Panc1 (cell line): ENCODE data around the gene SLC9A4. TPM values are rescaled to one million over a fixed set of nuclear protein-coding genes. Genes with fewer than 3 reads are reported as not detected.

Source experiments
- ATAC-seq: fragments of 200-7000 bp; cut with Tn5 transposase; 2 replicates; pipeline ENCODE4 v1.9.1; 2020; ENCODE audit warnings: mild to moderate bottlenecking, moderate library complexity
- BruUV-seq: library from RNA; stranded (reverse); fragments of 400-500 nt; replicated peaks from 2 replicates; lab custom pipeline; 2021; lab: Mats Ljungman, UMichigan
- CTCF ChIA-PET: fragments of 300-600 bp; sonication (Branson Sonifier 250); formaldehyde crosslinking; loops from one replicate; lab custom pipeline; 2022; ENCODE audit warnings: antibody characterized with exemption; lab: Charles Lee
- POLR2A ChIA-PET: fragments of 300-600 bp; sonication (Branson Sonifier 250); formaldehyde crosslinking; loops from one replicate; lab custom pipeline; 2022; ENCODE audit warnings: antibody characterized with exemption; lab: Charles Lee
- DNase-seq: peaks from one replicate; pipeline ENCODE4 v3.0.0-alpha.2; 2010; ENCODE audit warnings: low read depth, low spot score
- H3K27ac ChIP-seq: 2 replicates; pipeline ENCODE4 v1.5.1; 2011; ENCODE audit warnings: mild to moderate bottlenecking, low read length, inconsistent platforms
- H3K27me3 ChIP-seq: fragments of 200-500 bp; sonication (Bioruptor generic); 2 replicates; pipeline ENCODE4 v1.6.0; 2014; ENCODE audit warnings: low read length, inconsistent platforms; ENCODE audit not compliant: control insufficient read depth, insufficient read depth
- H3K36me3 ChIP-seq: fragments of 200-500 bp; sonication (Bioruptor generic); 2 replicates; pipeline ENCODE4 v1.5.1; 2014; ENCODE audit warnings: inconsistent platforms, mild to moderate bottlenecking, low read length, moderate library complexity; ENCODE audit not compliant: control insufficient read depth, insufficient read depth
- H3K4me1 ChIP-seq: 2 replicates; pipeline ENCODE4 v1.5.1; 2011; ENCODE audit warnings: inconsistent platforms, mild to moderate bottlenecking, low read length, moderate library complexity; ENCODE audit not compliant: control insufficient read depth, insufficient read depth
- H3K4me3 ChIP-seq, 2 experiments: 2 replicates each; pipeline ENCODE4 v1.5.1; 2011 to 2012; ENCODE audit warnings: low read depth in 2 of 2, low read length in 2 of 2, mild to moderate bottlenecking in 2 of 2, inconsistent platforms in 1 of 2, moderate library complexity in 1 of 2
- H3K9me3 ChIP-seq: fragments of 200-500 bp; sonication (Bioruptor generic); 2 replicates; pipeline ENCODE4 v1.5.1; 2014; ENCODE audit warnings: low read depth, mild to moderate bottlenecking, inconsistent platforms, low read length, moderate library complexity; ENCODE audit not compliant: control insufficient read depth, insufficient read depth
- POLR2AphosphoS5 ChIP-seq: IDR thresholded peaks from 2 replicates; pipeline ENCODE4 v1.6.1; 2012; ENCODE audit warnings: mild to moderate bottlenecking, low read depth, low read length, moderate library complexity
- SIN3A ChIP-seq: IDR thresholded peaks from 2 replicates; pipeline ENCODE4 v1.6.1; 2012; ENCODE audit warnings: low read depth, mild to moderate bottlenecking, low read length, moderate library complexity, borderline replicate concordance; ENCODE audit not compliant: insufficient read depth
- TCF7L2 ChIP-seq: IDR thresholded peaks from 2 replicates; pipeline ENCODE4 v1.6.1; 2011; ENCODE audit warnings: mild to moderate bottlenecking, low read depth, low read length, inconsistent platforms
- in situ Hi-C: cut with HindIII; loops from 2 replicates; pipeline ENCODE4 v1.10.0; 2016; ENCODE audit warnings: low sequenced_read_pairs, low pct_unique_long_range_greater_than_20kb
- intact Hi-C: fragments of 100-400 bp; cut with micrococcal nuclease; formaldehyde crosslinking; loops from one replicate; pipeline ENCODE4 v1.10.0; 2022; ENCODE audit not compliant: unreplicated experiment
- total RNA-seq: library from RNA; stranded (reverse); gene quantifications from one replicate; pipeline ENCODE4 v1.2.1, GENCODE V29; 2021; ENCODE audit not compliant: unreplicated experiment
- TF ChIP-seq, protein P1 (sequence below): fragments of 450-650 bp; IDR thresholded peaks from 2 replicates; pipeline ENCODE4 v1.5.1; 2017; ENCODE audit warnings: mild to moderate bottlenecking
- TF ChIP-seq, protein P2 (sequence below), 2 experiments: IDR thresholded peaks; 2 replicates each; pipeline ENCODE4 v1.6.1; 2011 to 2012; ENCODE audit warnings: low read depth in 2 of 2, control low read depth in 1 of 2, low read length in 1 of 2, mild to moderate bottlenecking in 1 of 2, moderate library complexity in 1 of 2; ENCODE audit not compliant: insufficient read depth in 1 of 2

SLC9A4 gene
- total RNA-seq, 1 experiment from 2014 or later, result not detected

DNA sequence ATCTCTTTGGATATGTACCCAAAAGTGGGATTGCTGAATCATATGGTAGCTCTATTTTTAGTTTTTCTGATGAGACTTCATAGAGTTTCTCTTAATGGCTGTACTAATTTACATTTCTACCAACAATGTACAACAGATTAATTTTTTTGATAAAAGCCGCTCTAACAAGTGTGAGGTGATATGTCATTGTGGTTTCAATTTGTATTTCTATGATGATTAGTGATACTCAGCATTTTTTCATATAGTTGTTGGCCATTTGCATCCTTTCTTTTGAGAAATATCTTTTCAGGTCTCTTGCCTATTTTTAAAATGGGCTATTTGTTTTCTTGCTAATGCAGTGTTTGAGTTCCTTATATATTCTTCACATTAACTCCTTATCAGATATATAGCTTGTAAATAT, 45.8 kb upstream of the SLC9A4 start:
- ChIA-PET CTCF (no interaction called here), POLR2A (no interaction called here)
- no peak for DNase-seq
- Histone ChIP-seq H3K9me3 (no peaks in the 10 kb centered on the region), H3K27ac (no peak overlapping the region), H3K36me3 (no peaks in the 10 kb centered on the region), H3K27me3 (peaks cover 6% of the 10 kb centered on the region), H3K4me3 (no peak overlapping the region), H3K4me1 (no peaks in the 10 kb centered on the region)
- in situ Hi-C loops (no loop called here), intact Hi-C loops (no loop called here)
- TF ChIP-seq TCF7L2 (no peak), SIN3A (no peak), POLR2AphosphoS5 (no peak)
- TF ChIP-seq, protein P1, sequence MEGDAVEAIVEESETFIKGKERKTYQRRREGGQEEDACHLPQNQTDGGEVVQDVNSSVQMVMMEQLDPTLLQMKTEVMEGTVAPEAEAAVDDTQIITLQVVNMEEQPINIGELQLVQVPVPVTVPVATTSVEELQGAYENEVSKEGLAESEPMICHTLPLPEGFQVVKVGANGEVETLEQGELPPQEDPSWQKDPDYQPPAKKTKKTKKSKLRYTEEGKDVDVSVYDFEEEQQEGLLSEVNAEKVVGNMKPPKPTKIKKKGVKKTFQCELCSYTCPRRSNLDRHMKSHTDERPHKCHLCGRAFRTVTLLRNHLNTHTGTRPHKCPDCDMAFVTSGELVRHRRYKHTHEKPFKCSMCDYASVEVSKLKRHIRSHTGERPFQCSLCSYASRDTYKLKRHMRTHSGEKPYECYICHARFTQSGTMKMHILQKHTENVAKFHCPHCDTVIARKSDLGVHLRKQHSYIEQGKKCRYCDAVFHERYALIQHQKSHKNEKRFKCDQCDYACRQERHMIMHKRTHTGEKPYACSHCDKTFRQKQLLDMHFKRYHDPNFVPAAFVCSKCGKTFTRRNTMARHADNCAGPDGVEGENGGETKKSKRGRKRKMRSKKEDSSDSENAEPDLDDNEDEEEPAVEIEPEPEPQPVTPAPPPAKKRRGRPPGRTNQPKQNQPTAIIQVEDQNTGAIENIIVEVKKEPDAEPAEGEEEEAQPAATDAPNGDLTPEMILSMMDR, result no peak
- TF ChIP-seq, protein P2, sequence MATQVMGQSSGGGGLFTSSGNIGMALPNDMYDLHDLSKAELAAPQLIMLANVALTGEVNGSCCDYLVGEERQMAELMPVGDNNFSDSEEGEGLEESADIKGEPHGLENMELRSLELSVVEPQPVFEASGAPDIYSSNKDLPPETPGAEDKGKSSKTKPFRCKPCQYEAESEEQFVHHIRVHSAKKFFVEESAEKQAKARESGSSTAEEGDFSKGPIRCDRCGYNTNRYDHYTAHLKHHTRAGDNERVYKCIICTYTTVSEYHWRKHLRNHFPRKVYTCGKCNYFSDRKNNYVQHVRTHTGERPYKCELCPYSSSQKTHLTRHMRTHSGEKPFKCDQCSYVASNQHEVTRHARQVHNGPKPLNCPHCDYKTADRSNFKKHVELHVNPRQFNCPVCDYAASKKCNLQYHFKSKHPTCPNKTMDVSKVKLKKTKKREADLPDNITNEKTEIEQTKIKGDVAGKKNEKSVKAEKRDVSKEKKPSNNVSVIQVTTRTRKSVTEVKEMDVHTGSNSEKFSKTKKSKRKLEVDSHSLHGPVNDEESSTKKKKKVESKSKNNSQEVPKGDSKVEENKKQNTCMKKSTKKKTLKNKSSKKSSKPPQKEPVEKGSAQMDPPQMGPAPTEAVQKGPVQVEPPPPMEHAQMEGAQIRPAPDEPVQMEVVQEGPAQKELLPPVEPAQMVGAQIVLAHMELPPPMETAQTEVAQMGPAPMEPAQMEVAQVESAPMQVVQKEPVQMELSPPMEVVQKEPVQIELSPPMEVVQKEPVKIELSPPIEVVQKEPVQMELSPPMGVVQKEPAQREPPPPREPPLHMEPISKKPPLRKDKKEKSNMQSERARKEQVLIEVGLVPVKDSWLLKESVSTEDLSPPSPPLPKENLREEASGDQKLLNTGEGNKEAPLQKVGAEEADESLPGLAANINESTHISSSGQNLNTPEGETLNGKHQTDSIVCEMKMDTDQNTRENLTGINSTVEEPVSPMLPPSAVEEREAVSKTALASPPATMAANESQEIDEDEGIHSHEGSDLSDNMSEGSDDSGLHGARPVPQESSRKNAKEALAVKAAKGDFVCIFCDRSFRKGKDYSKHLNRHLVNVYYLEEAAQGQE (IDR thresholded peaks at IDR 0.05; ENCODE audit: insufficient read depth in 1 of 2, low read depth in 2 of 2, low read length in 1 of 2), result no peak
- ATAC-seq, result no peak
- BruUV-seq, result no TSS peak

DNA sequence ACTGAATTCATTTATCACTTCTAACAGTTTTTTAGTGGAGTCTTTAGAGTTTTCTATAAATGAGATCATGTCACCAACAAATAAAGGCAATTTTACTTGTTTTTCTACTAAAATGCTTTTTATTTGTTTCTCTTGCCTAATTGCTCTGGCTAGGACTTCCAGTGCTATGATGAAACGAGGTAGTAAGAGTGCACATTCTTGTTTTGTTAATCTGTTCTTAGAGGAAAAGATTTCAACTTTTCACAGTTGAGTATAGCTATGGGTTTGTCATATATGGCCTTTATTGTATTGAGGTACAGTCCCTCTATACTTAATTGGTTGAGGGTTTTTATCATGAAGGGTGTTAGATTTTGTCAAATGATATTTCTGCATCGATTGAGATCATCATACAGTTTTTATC, 44.5 kb upstream of the SLC9A4 start:
- CTCF ChIA-PET, result no interaction called here
- Histone ChIP-seq H3K4me3 (no peak overlapping the region), H3K27me3 (peaks cover 4% of the 10 kb centered on the region; the same call in 1 of the 2 replicates), H3K36me3 (no peaks in the 10 kb centered on the region), H3K4me1 (no peaks in the 10 kb centered on the region), H3K9me3 (no peaks in the 10 kb centered on the region), H3K27ac (no peak overlapping the region)
- intact Hi-C loops (no loop called here), in situ Hi-C loops (no loop called here)
- no peak for DNase-seq
- POLR2A ChIA-PET, result no interaction called here
- no peak for TF ChIP-seq TCF7L2
- ATAC-seq, result no peak
- no TSS peak for BruUV-seq

DNA sequence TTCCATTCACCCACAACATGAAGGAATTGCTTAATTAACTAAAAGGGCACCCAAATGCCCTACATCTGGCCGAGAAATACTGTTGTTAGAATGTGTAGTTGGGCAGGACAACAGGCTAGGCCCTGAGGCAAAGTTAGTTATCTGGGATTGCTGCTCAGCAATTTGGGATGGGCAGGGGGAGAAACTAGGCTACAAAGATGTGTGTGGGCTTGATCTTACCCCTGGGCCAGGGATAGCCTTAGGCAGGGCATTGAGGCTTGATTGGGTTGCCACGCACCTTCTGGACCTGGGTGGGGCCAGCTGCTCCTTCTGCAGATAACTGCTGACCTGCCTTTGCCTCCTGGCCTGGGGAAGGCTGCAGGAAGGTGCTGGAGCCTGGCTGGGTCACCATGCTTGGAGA, 40.6 kb upstream of the SLC9A4 start:
- in situ Hi-C loops (no loop called here), intact Hi-C loops (no loop called here)
- ChIA-PET CTCF (no interaction called here), POLR2A (no interaction called here)
- no TSS peak for BruUV-seq
- ATAC-seq (no peak), DNase-seq (no peak)
- no peaks in the 10 kb centered on the region; the same call in 1 of the 2 replicates for H3K27me3 ChIP-seq
- H3K36me3 ChIP-seq, result no peaks in the 10 kb centered on the region
- TF ChIP-seq TCF7L2 (no peak), SIN3A (no peak), POLR2AphosphoS5 (no peak)
- TF ChIP-seq, protein P2 (IDR thresholded peaks at IDR 0.05; ENCODE audit: insufficient read depth in 1 of 2, low read depth in 2 of 2, low read length in 1 of 2), result no peak
- TF ChIP-seq, protein P1, result no peak
- no peak overlapping the region for H3K27ac ChIP-seq
- no peak overlapping the region for H3K4me3 ChIP-seq
- H3K4me1 ChIP-seq, result no peaks in the 10 kb centered on the region
- H3K9me3 ChIP-seq, result no peaks in the 10 kb centered on the region
